Nephron progenitor cell (in vitro differentiated cells): ENCODE data around the gene PTGDS.

Experiments used
- DNase-seq: peaks from one replicate; pipeline ENCODE4 v3.0.0; 2021
- H3K27ac Mint-ChIP-seq: 2 replicates; pipeline ENCODE4 v1.8.0; 2021; ENCODE audit warnings: mild to moderate bottlenecking, moderate library complexity, mixed read lengths
- H3K27me3 Mint-ChIP-seq: 2 replicates; pipeline ENCODE4 v1.8.0; 2021; ENCODE audit warnings: mild to moderate bottlenecking, low read depth, mixed read lengths; ENCODE audit not compliant: poor library complexity
- H3K36me3 Mint-ChIP-seq: 2 replicates; pipeline ENCODE4 v1.8.0; 2021; ENCODE audit warnings: low read depth, mixed read lengths
- H3K4me1 Mint-ChIP-seq: 2 replicates; pipeline ENCODE4 v1.8.0; 2021; ENCODE audit warnings: mixed read lengths
- H3K4me3 Mint-ChIP-seq: 2 replicates; pipeline ENCODE4 v1.8.0; 2021; ENCODE audit warnings: mild to moderate bottlenecking, moderate library complexity, mixed read lengths
- H3K9me3 Mint-ChIP-seq: 2 replicates; pipeline ENCODE4 v1.8.0; 2021; ENCODE audit warnings: mild to moderate bottlenecking, moderate library complexity, mixed read lengths
- CTCF ChIP-seq: fragments of 200-600 bp; sonication (generic); IDR thresholded peaks from 2 replicates; pipeline ENCODE4 v1.5.0; 2021; ENCODE audit warnings: antibody characterized with exemption

Gene PTGDS

GRCh38 chr9:137030006-137030405 is 52.7 kb downstream of the PTGDS start:
- no peak for DNase-seq

GRCh38 chr9:137030538-137031527 is 53.5 kb downstream of the PTGDS start:
- Mint-ChIP-seq H3K27me3 (peaks cover 7% of the 10 kb centered on the region), H3K27ac (no peak overlapping the region), H3K4me1 (peaks cover 5% of the 10 kb centered on the region), H3K36me3 (no peaks in the 10 kb centered on the region), H3K4me3 (no peak overlapping the region), H3K9me3 (no peaks in the 10 kb centered on the region)
- TF ChIP-seq CTCF, result no peak
- DNase-seq, result no peak

More at GRCh38 chr9:137030006-137030405, 52.7 kb downstream of the PTGDS start:
- Mint-ChIP-seq H3K27ac (no peak overlapping the region), H3K4me1 (peaks cover 5% of the 10 kb centered on the region), H3K36me3 (no peaks in the 10 kb centered on the region), H3K27me3 (peaks cover 4% of the 10 kb centered on the region), H3K4me3 (peak overlapping the region; percentile 72), H3K9me3 (no peaks in the 10 kb centered on the region)
- no peak for TF ChIP-seq CTCF
